GM18873 (cell line): ENCODE measurements around the gene C19orf33.
"Not testable (repeated sequence)": the region's sequence is repeated elsewhere in the genome, so short reads cannot be mapped to it uniquely, and the experiment has no call there.

Experiments used
- ATAC-seq: cut with Tn5 transposase; IDR thresholded peaks from one replicate; pipeline ENCODE4 v1.9.1; 2021; ENCODE audit warnings: mild to moderate bottlenecking, moderate library complexity, moderate number of reproducible peaks; ENCODE audit not compliant: unreplicated experiment, low FRiP score

The C19orf33 gene

DNA sequence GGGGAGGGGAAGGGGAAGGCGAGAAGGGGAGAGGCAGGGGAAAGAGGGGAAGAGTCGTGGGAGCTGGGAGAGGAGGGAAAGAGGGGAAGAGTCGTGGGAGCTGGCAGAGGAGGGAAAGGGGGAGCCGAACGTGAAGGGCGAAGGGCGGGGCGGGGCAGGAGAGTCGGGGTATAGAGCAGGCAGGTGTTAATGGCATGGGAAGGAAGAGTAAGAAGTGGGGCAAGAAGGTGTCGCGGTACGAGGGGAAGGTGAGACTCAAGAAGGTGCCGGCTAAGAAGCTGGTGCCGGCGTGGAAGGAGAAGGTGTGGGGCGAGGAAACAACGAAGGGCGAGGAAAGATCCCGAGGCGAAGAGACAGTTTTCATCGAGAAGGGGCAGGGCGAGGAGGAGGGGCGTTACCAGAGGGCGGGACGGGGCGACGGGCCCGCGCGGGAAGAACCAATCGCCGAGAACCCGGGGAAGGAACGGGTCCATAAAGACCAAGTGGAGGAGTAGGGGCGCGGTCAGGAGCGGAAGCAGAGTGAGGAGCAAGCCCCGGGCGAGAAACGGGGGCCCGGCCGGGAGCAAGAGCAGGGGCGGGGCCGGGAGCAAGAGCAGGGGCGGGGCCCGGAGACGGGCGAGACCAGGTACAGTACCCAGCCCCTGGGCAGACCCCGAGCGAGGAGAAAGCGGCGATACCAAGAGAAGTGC lies 32.0 kb downstream of the C19orf33 start:
- ATAC-seq = peak; percentile 62

DNA sequence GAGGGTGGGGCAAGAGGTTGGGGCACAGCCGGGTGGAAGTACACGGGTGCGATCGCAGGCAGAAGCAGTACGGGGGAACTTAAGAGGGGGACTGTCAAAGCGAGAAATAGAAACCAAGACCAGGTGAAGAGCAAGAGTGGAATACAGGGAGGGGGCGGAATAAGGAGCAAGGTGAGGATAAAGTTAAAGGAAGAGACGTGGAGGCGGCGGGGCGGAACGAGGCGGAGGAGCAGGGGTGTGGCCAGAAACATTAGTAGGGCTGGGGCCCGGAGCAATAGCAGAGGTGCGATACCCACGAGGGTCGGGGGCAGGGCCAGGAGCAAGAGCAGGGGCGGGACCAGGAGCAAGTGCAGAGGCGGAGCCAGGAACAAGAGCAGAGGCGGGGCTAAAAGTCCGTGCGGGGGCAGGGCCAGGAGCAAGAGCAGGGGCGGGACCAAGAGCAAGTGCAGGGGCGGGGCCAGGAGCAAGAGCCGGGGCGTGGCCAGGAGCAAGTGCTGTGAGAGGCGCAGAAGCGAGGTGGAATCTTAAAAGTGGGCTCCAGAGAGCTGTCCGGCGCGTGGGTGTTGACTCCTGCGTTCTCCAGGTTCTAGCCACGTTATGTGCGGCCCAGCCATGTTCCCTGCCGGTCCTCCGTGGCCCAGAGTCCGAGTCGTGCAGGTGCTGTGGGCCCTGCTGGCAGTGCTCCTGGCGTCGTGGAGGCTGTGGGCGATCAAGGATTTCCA lies 32.7 kb downstream of the C19orf33 start:
- ATAC-seq = peak; percentile 26

DNA sequence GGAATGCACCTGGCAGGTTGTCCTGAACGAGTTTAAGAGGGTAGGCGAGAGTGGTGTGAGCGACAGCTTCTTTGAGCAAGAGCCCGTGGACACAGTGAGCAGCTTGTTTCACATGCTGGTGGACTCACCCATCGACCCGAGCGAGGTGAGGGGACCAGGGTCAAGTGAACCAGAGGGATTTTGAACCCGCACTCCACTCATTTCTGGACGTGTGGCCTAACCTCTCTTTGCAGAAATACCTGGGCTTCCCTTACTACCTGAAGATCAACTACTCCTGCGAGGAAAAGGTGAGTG lies 33.3 kb downstream of the C19orf33 start:
- no peak for ATAC-seq

DNA sequence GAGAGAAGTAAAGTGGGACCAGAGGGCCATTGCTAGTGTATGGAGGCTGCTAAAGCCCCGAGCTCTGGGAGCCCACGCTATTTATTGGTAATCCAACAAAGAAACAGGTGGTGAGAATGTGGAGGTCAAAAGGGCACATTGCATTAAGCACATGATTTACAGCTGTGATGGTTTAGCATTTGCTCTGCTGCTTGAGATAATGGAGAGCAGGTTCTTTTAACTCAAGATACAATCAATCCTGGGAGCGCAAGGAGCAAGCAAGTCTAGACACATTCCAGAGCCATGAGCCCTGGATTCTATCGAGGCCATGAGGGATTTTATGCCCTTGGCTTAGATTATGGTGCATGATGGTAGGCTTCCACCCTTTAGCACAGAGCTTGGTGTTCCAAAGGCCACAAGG lies 35.0 kb downstream of the C19orf33 start:
- not testable (repeated sequence) for ATAC-seq

DNA sequence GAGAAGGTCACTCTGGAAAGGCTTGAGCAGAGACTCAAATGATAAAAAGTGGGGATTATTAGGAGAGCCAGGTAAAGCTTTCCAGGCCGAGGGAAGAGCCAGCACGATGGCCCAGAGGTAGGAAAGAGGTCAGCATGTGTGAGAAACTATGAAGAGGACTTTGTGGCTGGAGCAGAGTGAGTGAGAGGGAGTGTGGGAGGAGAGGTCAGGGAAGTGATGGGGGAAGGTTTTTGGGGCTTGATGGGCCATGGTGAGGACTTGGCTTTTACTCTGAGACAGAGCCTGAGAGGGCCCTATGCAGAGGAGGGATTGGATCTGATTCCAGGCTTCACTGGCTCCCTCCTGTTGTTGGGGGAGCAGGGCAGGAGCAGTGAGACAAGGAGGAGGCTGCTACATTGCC lies 36.9 kb downstream of the C19orf33 start:
- ATAC-seq = no peak

DNA sequence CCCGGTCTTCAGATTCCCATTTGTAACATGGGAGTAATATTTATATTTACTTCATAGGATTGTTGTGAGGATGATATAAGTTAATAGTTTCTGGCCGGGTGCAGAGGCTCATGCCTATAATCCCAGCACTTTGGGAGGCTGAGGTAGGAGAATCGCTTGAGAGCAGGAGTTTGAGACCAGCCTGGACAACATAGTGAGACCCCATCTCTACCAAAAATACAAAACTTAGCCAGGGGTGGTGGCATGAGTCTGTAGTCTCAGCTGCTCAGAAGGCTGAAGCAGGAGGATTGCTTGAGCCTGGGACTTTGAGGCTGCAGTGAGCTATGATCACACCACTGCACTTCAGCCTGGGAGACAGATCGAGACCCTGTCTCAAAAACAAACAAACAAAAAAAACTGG lies 42.8 kb downstream of the C19orf33 start:
- no peak for ATAC-seq

DNA sequence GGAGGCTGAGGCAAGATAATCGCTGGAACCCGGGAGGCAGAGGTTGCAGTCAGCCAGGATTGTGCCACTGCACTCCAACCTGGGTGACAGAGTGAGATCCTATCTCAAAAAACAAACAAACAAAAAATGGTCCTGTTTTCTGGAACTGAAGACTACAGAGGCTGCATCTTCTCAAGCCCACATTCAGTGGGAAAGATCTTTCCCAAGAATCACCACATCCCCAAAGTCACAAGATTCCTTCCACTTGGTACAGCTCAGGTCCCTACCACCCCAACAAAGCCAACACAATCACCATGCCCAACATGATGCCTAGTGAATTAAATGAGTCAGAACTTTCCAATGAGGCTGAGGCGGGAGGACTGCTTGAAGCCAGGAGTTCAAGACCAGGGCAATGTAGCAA lies 46.8 kb downstream of the C19orf33 start:
- no peak for ATAC-seq

DNA sequence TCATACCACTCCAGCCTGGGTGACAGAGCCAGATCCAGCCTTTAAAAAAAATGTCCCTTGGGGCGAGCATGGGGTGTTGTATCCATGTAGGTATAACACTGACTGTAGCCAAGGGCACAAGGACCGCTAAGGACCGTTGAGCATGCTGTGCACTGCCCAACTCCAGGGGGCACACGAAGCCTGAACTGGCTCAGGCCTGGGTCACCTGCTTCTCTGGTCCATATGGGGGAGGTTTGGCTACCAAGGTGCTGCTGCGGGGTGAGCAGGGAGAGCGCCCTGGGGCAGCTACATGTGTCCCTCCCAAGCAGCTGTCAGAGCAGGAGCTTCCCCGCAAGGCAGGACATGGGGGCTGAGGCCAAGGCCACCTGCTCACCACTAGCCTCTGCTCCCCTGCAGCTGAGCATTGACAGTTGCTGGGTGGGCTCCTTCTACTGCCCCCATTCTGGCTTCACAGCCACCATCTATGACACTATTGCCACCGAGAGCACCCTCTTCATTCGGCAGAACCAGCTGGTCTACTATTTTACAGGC lies 47.9 kb downstream of the C19orf33 start:
- ATAC-seq = no peak

DNA sequence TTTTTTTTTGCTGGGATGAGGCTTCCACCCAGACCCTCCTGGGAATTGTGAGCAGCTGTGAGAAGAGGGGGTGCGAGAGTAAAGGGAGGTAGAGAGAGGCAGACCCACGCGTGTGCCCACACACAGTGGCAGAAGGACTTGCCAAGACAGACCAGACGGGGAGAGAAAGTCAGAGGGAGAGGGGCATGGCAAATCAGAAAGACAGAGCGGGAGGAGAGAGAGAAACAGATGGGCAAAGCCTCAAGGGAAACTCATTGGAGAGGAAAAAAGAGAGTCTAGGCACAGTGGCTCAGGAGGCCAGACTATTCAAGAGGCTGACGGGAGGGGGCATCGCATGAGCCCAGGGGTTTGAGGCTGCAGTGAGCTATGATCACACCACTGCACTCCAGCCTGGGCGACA lies 48.6 kb downstream of the C19orf33 start:
- ATAC-seq = no peak
